Neural cell (in vitro differentiated cells): Measurements from ENCODE around the gene MAP6. TPM values are rescaled to one million over a fixed set of nuclear protein-coding genes. Genes with fewer than 3 reads are reported as not detected.

ENCODE experiments used
- H2AFZ ChIP-seq: fragments of 200-600, 300-800 bp; sonication (generic), shearing (Covaris generic); 2 replicates; pipeline ENCODE4 v1.6.0; 2014; ENCODE audit warnings: low read depth, mild to moderate bottlenecking, antibody characterized with exemption, low read length, moderate library complexity
- H3F3A ChIP-seq: fragments of 200-600 bp; shearing (Covaris generic); 2 replicates; pipeline ENCODE4 v1.6.1; 2016; ENCODE audit warnings: mild to moderate bottlenecking, moderate library complexity, mixed read lengths, antibody characterized with exemption, low read length; ENCODE audit not compliant: insufficient read depth, poor library complexity, severe bottlenecking
- H3K27ac ChIP-seq: fragments of 200-600, 300-800 bp; sonication (generic), shearing (Covaris generic); 2 replicates; pipeline ENCODE4 v1.5.1; 2014; ENCODE audit warnings: mild to moderate bottlenecking, low read length, moderate library complexity
- H3K27me3 ChIP-seq: fragments of 300-800, 200-600 bp; sonication (generic), shearing (Covaris generic); 2 replicates; pipeline ENCODE4 v1.6.0; 2014; ENCODE audit warnings: mild to moderate bottlenecking, low read depth, low read length, moderate library complexity; ENCODE audit not compliant: insufficient read depth
- H3K36me3 ChIP-seq: fragments of 300-800, 200-600 bp; sonication (generic), shearing (Covaris generic); 2 replicates; pipeline ENCODE4 v1.5.1; 2014; ENCODE audit warnings: mild to moderate bottlenecking, antibody characterized with exemption, low read length, moderate library complexity; ENCODE audit not compliant: insufficient read depth
- H3K4me2 ChIP-seq: fragments of 300-800, 200-600 bp; sonication (generic), shearing (Covaris generic); 2 replicates; pipeline ENCODE4 v1.6.0; 2014; ENCODE audit warnings: mild to moderate bottlenecking, low read length
- H3K4me3 ChIP-seq: fragments of 300-800, 200-600 bp; sonication (generic), shearing (Covaris generic); 2 replicates; pipeline ENCODE4 v1.5.1; 2014; ENCODE audit warnings: mild to moderate bottlenecking, low read length, moderate library complexity
- H3K79me2 ChIP-seq: fragments of 200-600 bp; shearing (Covaris generic); replicated peaks from 2 replicates; pipeline ENCODE4 v1.6.0; 2014; ENCODE audit warnings: mild to moderate bottlenecking, low read length, moderate library complexity; ENCODE audit not compliant: insufficient read depth
- H3K9ac ChIP-seq: fragments of 300-800, 200-600 bp; sonication (generic), shearing (Covaris generic); 2 replicates; pipeline ENCODE4 v1.6.1; 2016; ENCODE audit warnings: mild to moderate bottlenecking, low read length, mixed read lengths
- H3K9me2 ChIP-seq: fragments of 200-600 bp; shearing (Covaris generic); 2 replicates; pipeline ENCODE4 v1.6.1; 2016; ENCODE audit warnings: mild to moderate bottlenecking, low read length, mixed read lengths; ENCODE audit not compliant: insufficient read depth
- H3K9me3 ChIP-seq: fragments of 200-600, 300-800 bp; sonication (generic), shearing (Covaris generic); 2 replicates; pipeline ENCODE4 v1.6.1; 2016; ENCODE audit warnings: mild to moderate bottlenecking, mixed run types, low read length, moderate library complexity, mixed read lengths
- H4K20me1 ChIP-seq: fragments of 200-600 bp; shearing (Covaris generic); 2 replicates; pipeline ENCODE4 v1.6.1; 2016; ENCODE audit warnings: mild to moderate bottlenecking, mixed run types; ENCODE audit not compliant: insufficient read depth
- MXI1 ChIP-seq: fragments of 450-650 bp; conservative IDR thresholded peaks from 2 replicates; pipeline ENCODE4 v1.6.1; 2014; ENCODE audit warnings: antibody characterized with exemption, mild to moderate bottlenecking; ENCODE audit not compliant: poor library complexity, severe bottlenecking
- POLR2AphosphoS5 ChIP-seq: IDR thresholded peaks from 2 replicates; pipeline ENCODE4 v1.6.1; 2012
- SMC3 ChIP-seq: fragments of 450-650 bp; conservative IDR thresholded peaks from 2 replicates; pipeline ENCODE4 v1.6.1; 2014; ENCODE audit warnings: antibody characterized with exemption, mild to moderate bottlenecking, moderate library complexity; ENCODE audit not compliant: poor library complexity
- TAF1 ChIP-seq: IDR thresholded peaks from 2 replicates; pipeline ENCODE4 v1.6.1; 2012; ENCODE audit warnings: low read depth
- polyA plus RNA-seq: library from polyadenylated mRNA; depleted of rRNA; stranded (reverse); fragments of >200 nt; gene quantifications from 2 replicates; pipeline ENCODE4 v1.2.3, GENCODE V29; 2014
- TF ChIP-seq, protein P1 (sequence below): fragments of 450-650 bp; IDR thresholded peaks from 2 replicates; pipeline ENCODE4 v1.5.1; 2014; ENCODE audit warnings: antibody characterized with exemption, mild to moderate bottlenecking, moderate library complexity; ENCODE audit not compliant: poor library complexity, severe bottlenecking
- TF ChIP-seq, protein P2 (sequence below): IDR thresholded peaks from 2 replicates; pipeline ENCODE4 v1.6.1; 2012; ENCODE audit warnings: borderline replicate concordance

MAP6 gene
- polyA plus RNA-seq, 1 donor from 2014 or later, result 178 TPM

DNA sequence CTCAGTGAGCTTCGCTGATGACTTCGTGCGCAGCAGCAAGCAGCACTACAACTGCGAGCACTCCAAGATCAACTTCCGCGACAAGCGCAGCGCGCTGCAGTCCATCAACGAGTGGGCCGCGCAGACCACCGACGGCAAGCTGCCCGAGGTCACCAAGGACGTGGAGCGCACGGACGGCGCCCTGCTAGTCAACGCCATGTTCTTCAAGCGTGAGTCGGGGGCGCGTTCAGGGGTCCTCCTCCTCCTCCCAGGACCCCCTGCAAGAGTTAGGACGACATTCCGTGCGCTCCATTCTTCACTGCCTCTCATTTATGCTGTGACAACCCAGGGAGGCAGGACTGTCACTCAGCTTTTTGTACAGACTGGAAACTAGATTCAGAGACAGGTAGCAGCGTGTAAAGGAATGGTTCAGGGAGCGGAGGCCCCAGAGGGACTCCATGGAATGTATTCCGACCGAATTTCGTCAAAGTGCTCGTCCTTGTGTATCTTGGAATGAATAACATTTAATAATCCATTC is 102.0 kb downstream of the MAP6 start:
- Histone ChIP-seq H2AFZ (no peak overlapping the region), H3K27ac (no peak overlapping the region), H3F3A (no peaks in the 10 kb centered on the region), H3K79me2 (no peaks in the 10 kb centered on the region), H3K36me3 (no peaks in the 10 kb centered on the region), H3K9me3 (no peaks in the 10 kb centered on the region), H3K4me3 (no peak overlapping the region), H3K9ac (no peak overlapping the region), H3K27me3 (no peaks in the 10 kb centered on the region), H4K20me1 (no peaks in the 10 kb centered on the region), H3K4me2 (no peak overlapping the region), H3K9me2 (no peaks in the 10 kb centered on the region)
- TF ChIP-seq TAF1 (no peak), POLR2AphosphoS5 (no peak)
- TF ChIP-seq, protein P1, sequence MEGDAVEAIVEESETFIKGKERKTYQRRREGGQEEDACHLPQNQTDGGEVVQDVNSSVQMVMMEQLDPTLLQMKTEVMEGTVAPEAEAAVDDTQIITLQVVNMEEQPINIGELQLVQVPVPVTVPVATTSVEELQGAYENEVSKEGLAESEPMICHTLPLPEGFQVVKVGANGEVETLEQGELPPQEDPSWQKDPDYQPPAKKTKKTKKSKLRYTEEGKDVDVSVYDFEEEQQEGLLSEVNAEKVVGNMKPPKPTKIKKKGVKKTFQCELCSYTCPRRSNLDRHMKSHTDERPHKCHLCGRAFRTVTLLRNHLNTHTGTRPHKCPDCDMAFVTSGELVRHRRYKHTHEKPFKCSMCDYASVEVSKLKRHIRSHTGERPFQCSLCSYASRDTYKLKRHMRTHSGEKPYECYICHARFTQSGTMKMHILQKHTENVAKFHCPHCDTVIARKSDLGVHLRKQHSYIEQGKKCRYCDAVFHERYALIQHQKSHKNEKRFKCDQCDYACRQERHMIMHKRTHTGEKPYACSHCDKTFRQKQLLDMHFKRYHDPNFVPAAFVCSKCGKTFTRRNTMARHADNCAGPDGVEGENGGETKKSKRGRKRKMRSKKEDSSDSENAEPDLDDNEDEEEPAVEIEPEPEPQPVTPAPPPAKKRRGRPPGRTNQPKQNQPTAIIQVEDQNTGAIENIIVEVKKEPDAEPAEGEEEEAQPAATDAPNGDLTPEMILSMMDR, result no peak
- TF ChIP-seq, protein P2, sequence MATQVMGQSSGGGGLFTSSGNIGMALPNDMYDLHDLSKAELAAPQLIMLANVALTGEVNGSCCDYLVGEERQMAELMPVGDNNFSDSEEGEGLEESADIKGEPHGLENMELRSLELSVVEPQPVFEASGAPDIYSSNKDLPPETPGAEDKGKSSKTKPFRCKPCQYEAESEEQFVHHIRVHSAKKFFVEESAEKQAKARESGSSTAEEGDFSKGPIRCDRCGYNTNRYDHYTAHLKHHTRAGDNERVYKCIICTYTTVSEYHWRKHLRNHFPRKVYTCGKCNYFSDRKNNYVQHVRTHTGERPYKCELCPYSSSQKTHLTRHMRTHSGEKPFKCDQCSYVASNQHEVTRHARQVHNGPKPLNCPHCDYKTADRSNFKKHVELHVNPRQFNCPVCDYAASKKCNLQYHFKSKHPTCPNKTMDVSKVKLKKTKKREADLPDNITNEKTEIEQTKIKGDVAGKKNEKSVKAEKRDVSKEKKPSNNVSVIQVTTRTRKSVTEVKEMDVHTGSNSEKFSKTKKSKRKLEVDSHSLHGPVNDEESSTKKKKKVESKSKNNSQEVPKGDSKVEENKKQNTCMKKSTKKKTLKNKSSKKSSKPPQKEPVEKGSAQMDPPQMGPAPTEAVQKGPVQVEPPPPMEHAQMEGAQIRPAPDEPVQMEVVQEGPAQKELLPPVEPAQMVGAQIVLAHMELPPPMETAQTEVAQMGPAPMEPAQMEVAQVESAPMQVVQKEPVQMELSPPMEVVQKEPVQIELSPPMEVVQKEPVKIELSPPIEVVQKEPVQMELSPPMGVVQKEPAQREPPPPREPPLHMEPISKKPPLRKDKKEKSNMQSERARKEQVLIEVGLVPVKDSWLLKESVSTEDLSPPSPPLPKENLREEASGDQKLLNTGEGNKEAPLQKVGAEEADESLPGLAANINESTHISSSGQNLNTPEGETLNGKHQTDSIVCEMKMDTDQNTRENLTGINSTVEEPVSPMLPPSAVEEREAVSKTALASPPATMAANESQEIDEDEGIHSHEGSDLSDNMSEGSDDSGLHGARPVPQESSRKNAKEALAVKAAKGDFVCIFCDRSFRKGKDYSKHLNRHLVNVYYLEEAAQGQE, result no peak

DNA sequence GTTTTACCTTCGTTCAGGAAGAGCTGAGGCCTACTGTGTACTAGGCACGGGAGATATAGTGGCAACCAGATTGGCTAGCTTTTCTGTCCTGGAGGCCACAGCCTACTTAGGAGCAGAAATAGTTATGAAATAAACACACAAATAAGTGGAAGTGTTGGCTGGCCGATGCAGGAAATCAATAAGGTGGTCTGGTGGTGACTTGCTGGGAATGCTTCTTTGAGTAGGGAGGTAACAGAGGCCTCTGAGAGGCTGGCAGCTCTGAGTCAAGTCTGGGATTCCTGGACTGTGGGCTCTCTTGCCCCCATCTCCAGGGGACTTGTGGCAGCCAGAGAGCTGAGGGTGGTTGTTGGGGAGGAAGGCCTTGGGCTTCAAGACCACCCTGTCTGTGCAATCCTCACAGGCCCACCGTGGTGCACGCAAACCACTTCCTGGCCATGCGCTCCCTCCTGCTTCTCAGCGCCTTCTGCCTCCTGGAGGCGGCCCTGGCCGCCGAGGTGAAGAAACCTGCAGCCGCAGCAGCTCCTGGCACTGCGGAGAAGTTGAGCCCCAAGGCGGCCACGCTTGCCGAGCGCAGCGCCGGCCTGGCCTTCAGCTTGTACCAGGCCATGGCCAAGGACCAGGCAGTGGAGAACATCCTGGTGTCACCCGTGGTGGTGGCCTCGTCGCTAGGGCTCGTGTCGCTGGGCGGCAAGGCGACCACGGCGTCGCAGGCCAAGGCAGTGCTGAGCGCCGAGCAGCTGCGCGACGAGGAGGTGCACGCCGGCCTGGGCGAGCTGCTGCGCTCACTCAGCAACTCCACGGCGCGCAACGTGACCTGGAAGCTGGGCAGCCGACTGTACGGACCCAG is 102.7 kb downstream of the MAP6 start:
- Histone ChIP-seq H3K9ac (no peak overlapping the region), H3K27ac (no peak overlapping the region), H3K36me3 (no peaks in the 10 kb centered on the region), H3F3A (no peaks in the 10 kb centered on the region), H3K9me2 (no peaks in the 10 kb centered on the region), H3K79me2 (no peaks in the 10 kb centered on the region), H4K20me1 (no peaks in the 10 kb centered on the region), H2AFZ (no peak overlapping the region), H3K4me2 (no peak overlapping the region), H3K4me3 (no peak overlapping the region), H3K9me3 (no peaks in the 10 kb centered on the region), H3K27me3 (no peaks in the 10 kb centered on the region)
- TF ChIP-seq, protein P2, result no peak
- TF ChIP-seq, protein P1, result no peak
- TF ChIP-seq TAF1, result no peak
- TF ChIP-seq MXI1, result no peak
- TF ChIP-seq SMC3, result no peak
